GM19468 (cell line): Measurements from ENCODE around the gene PTPMT1.

Source experiments
- ATAC-seq: cut with Tn5 transposase; IDR thresholded peaks from one replicate; pipeline ENCODE4 v1.9.1; 2021; ENCODE audit warnings: mild to moderate bottlenecking, moderate library complexity, moderate number of reproducible peaks; ENCODE audit not compliant: unreplicated experiment; ENCODE audit errors: extremely low read depth

Gene PTPMT1

DNA sequence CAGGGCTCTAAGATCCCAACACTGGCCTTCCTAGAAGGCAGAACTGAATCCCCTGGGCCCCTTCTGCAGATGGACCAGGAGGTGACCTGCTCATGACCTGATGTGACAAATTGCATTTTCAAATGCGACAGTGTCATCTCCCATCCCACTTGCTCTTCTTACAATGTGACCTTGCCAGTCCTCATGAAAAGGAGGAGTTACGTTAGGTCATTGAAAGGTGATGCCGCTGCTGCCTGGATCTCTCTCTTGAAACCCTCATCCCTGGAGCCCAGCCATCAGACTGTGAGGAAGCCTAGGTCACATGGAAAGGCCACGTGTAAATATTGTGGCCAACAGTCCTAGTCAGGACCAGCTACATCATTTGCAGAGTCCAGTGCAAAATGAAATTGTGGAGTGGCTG lies 34.5 kb downstream of the PTPMT1 start:
- no peak for ATAC-seq

DNA sequence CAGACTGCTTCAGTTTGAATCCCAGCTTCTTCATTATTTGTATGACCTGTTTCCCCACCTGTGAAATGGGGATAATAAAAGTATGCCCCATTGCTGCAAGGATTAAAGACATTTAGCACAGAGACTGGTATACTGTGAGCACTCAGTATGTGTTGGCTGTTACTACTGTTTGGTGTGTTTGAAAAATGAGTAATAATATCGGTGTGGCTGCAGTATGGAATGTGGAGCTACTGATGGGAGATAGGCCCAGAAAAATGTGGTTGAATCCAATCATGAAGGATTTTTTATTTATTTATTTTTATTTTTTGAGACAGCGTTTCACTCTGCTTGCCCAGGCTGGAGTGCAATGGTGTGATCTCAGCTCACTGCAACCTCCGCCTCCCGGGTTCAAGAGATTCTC lies 37.9 kb downstream of the PTPMT1 start:
- ATAC-seq = no peak

DNA sequence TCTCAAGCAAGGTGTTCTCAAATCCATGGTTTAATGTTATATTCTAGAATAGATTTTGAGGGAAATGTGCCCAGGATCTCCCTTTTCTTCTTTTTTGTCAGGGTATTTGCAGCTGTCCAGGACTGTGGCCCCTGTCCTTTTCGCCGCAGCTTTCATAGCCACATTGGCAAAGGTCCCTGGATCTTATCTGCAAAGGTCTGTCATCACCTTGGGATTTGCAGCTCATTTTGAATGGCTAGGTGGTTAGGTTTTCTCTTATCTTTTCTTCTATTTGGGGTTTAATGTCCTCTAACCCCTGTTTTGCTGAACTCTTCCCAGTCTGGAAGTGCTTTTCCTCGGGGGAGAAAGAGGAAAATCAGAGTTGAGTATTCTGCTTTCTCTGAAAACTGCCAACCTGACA lies 40.5 kb downstream of the PTPMT1 start:
- no peak for ATAC-seq

DNA sequence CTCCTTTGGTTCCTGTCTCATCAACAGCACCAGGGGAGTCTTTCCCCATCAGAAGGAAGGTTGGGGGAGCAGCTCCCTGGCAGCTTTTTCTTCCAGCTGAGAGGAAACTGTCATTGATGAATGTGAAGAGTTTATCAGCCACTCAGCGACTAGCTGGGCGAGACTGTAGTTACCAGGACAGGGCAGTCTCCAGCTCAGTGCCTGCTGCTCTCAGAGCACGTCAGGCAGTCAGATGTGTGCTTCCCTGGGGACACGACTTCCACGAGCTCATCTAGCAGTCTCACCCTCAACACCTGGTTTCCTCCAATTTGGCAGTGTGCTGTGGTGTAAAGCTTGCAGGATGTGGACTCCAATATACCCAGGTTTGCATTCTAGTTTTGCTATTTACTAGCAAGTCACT lies 41.3 kb downstream of the PTPMT1 start:
- no peak for ATAC-seq

DNA sequence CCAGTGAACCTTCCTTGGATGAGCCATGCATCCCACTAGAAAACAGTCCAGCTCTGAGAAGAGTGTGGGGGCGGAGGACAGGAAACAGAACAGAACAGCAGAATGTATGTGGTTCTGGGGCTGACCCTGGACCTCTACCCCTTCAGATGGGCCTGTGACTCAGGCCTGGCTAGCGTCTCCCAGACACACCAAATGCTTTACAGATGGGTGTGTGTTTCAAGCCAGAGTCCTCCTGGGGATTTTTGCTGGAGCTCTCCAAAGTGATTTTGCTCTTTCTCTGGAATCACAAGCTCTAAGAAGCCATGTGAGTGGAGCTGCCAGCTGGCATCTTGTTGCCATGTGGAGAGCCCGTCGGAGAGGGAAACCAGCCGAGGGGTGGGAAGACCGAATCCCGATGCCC lies 42.0 kb downstream of the PTPMT1 start:
- no peak for ATAC-seq

DNA sequence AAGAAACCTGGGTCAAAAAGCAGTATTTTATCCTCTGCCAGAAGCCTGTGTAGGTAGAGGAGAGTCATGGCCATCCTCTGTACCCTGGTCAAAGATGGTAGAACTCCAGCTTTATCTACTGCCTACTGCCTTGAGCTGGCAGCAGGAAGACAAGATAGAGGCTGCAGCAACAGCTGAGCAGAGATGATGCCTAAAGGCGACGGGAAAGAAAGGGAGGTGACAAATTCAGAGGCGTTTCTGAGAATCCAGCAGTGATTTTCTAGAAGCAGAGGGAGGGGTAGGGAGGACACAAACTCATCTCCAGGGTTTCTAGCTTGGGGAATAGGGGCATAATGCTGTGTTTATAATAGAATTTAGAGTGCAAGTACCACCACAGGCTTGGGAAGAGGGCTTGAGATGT lies 44.3 kb downstream of the PTPMT1 start:
- no peak for ATAC-seq

DNA sequence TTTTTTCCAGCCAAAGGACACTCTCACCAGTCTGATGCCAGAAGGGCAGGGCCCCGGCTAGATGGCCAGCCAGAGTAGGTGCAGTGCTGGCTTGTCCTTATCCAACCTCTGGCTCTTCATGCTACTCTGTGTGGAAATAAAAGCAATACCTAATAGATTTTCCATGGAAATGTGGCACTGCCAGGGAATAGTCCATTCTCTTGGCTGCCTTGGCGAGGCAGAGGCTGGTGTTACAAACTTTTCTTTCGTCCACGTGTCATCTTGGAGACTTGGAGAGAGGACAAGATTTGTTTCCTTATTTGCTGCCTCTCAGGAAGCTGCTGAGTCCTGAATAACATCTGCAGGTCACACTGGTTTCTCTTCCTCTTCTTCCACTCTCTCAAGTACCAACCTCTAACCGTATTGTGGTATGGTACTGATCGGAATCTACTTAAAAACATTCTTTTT lies 46.0 kb downstream of the PTPMT1 start:
- peak; percentile 34 for ATAC-seq

DNA sequence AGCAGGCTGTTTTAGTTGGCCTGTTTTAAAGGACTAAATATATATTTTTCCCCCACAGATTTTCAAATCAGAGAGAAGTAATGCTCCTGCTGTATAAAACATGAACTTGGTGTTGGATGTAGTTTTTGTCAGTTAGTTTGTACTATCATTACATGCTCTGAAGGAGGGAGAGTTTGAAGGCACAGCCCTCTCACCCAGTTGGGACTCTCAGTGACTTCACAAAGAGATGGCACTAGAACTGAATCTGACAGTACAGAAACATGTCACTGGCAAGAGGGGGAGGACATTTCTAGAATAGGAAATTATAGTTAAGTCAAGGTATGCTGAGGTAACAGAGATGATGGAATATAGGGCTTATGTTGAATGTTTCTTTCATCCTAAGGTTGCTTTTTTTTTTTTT lies 49.9 kb downstream of the PTPMT1 start:
- no peak for ATAC-seq

DNA sequence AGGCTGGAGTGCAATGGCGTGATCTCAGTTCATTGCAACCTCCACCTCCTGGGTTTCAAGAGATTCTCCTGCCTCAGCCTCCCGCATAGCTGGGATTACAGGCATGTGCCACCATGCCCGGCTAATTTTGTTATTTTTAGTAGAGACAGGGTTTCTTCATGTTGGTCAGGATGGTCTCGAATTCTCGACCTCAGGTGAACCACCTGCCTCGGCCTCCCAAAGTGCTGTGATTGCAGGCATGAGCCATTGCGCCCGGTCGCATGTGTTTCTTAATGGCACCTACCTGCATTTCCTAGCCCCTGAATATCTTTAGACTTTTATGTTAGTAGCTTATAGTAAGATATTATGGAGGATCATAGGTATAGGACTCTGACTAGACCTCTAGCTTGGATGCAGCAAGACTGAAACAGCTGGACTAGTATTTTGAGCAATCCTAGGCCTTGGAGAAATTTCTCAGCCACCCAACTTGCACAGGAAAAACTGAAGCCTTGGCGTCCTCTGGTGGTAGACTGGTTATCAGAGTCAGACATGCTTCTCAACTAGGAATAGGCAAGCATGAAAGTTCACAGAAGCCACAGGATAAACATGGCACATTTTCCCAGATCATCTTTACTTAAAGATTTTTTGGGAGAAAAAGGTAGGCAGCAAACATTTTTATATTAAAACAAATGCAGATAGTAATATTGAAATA lies 51.5 kb downstream of the PTPMT1 start:
- ATAC-seq = no peak

DNA sequence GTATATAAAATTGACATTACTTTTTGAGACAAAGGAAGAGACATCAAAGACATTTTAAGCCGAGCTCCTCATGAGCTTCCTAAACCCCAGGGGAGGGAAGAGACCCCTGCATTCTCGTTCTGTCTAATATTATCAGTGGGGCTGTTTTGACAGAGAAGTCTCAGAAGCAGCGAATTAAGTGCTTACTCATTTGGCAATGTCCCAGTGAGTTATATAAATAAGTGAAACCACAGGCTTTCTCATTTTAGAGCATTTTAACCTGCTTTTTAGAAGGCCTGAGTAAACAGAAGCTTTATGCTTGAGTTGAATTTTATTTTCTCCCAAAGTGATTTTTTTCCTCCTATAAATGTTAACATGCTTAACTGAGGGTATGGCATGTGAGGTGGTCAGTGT lies 52.0 kb downstream of the PTPMT1 start:
- no peak for ATAC-seq

DNA sequence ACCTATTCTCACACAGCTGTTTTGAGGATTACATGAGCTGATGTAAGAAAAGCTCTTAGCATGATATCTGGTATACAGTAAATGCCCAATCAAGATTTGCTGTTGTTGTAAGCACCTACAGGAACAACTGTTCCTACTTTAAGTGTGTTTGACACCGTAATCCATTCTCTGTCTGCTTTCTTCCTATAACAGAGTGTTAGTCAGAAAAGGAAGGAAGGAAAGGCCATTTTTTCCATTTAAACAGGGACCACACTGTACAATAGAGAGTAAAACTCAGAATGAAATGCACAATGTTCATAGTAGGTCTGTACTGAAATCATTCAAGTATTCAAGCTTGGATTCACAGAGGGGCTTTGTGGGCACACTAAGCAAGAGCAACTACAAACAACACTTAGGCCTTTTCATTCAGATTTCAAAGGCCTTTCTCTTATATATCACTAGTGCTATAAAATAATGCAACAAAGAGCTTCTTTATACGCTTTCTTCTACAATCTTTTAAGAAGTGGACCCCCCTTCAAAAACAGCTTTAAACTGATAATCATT lies 55.5 kb downstream of the PTPMT1 start:
- no peak for ATAC-seq
